ENCODE measurements around the gene GPC6.

DNA sequence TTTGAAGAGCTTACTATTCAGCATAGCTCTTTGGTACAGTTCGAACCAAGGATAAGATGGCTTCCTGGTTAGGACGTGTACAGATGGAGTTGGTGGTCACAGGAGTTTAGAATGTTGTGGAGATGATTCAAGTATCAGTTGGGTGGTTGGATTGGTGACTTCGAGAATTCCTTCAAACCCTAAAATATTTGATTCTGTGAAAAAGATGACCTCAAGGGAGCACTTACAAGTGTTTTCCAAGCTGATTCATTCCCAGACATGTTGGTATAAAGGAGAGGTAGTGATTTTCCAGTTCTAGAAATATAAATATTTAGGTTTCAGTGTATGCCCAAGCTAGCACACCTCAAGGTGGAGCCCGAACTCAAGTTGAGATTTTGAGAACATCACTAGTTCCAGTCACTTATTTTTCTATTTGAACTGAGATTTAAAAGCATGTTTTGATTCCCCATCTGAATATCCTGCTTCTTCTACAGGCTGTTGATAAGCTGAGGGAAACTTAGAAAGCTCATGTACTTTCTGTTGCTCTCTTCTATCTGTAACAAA lies 946.8 kb downstream of the GPC6 start:
- TF ChIP-seq, protein P1, sequence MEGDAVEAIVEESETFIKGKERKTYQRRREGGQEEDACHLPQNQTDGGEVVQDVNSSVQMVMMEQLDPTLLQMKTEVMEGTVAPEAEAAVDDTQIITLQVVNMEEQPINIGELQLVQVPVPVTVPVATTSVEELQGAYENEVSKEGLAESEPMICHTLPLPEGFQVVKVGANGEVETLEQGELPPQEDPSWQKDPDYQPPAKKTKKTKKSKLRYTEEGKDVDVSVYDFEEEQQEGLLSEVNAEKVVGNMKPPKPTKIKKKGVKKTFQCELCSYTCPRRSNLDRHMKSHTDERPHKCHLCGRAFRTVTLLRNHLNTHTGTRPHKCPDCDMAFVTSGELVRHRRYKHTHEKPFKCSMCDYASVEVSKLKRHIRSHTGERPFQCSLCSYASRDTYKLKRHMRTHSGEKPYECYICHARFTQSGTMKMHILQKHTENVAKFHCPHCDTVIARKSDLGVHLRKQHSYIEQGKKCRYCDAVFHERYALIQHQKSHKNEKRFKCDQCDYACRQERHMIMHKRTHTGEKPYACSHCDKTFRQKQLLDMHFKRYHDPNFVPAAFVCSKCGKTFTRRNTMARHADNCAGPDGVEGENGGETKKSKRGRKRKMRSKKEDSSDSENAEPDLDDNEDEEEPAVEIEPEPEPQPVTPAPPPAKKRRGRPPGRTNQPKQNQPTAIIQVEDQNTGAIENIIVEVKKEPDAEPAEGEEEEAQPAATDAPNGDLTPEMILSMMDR (IDR thresholded peaks at IDR 0.05), result no peak
- TF ChIP-seq EP300 (IDR thresholded peaks at IDR 0.05) (no peak), CEBPB (IDR thresholded peaks at IDR 0.05) (no peak), EHF (CRISPR knock-in tag; IDR thresholded peaks at IDR 0.05) (no peak), POLR2A (IDR thresholded peaks at IDR 0.05; ENCODE audit: low read length) (no peak), NPAS2 (CRISPR knock-in tag; IDR thresholded peaks at IDR 0.05; ENCODE audit: borderline replicate concordance) (no peak), RAD21 (conservative IDR thresholded peaks at IDR 0.05 in 1 of 2, IDR thresholded peaks at IDR 0.05 in 1 of 2) (no peak)

Measured in A549 (cell line).